Left ventricle myocardium superior (tissue), 1 donor: ENCODE data around the gene RAPGEF2. TPM values are rescaled to one million over a fixed set of nuclear protein-coding genes. Genes with fewer than 3 reads are reported as not detected.
"Not testable (repeated sequence)": the region's sequence is repeated elsewhere in the genome, so short reads cannot be mapped to it uniquely, and the experiment has no call there.

Source experiments
- ATAC-seq: fragments of 200-7000 bp; cut with Tn5 transposase; one replicate; pipeline ENCODE4 v1.9.1; 2020; ENCODE audit warnings: mild to moderate bottlenecking, moderate library complexity
- DNase-seq: peaks from one replicate; pipeline ENCODE4 v3.0.0-alpha.2; 2020
- intact Hi-C: fragments of 100-400 bp; cut with micrococcal nuclease; formaldehyde crosslinking; loops from one replicate; pipeline ENCODE4 v1.11.0; 2022
- total RNA-seq: library from RNA; stranded (reverse); fragmentation: NEBNext Ultra II Directional; extraction: Animal tissue kit (Norgen Biotek cat#: 25700); gene quantifications from one replicate; pipeline ENCODE4 v1.2.1, GENCODE V29; 2021
- donor health status: DM: no; HTN: yes; CAD: no; lungs with severe emphysema.

Gene RAPGEF2
- total RNA-seq, 1 donor from 2014 or later = 42.2 TPM

GRCh38 chr4:159097144-159097543, 5.7 kb upstream of the RAPGEF2 start:
- intact Hi-C loops = no loop called here
- DNase-seq (no peak), ATAC-seq (no peak)

- intact Hi-C loops = no loop called here
- no peak for ATAC-seq
- no peak for DNase-seq
Observed at GRCh38 chr4:159097785-159098184, 5.1 kb upstream of the RAPGEF2 start.

- ATAC-seq = no peak
- no peak for DNase-seq
- intact Hi-C loops = no loop called here
Observed at GRCh38 chr4:159098482-159099127, 4.3 kb upstream of the RAPGEF2 start.

- DNase-seq = no peak
- intact Hi-C loops = loop anchor here (10.0 kb wide), 1 partner anchor 73 kb away; no protein-coding TSS in a partner anchor
- ATAC-seq = no peak
Observed at GRCh38 chr4:159101988-159102621, 774 bp upstream of the RAPGEF2 start.

- ATAC-seq (peak; percentile 63), DNase-seq (peak; percentile 76)
- intact Hi-C loops = loop anchor here (10.0 kb wide), 1 partner anchor 71 kb away; no protein-coding TSS in a partner anchor
Observed at GRCh38 chr4:159103384-159103990, 608 bp downstream of the RAPGEF2 start.

GRCh38 chr4:159104694-159105414, 2.0 kb downstream of the RAPGEF2 start:
- intact Hi-C loops = loop anchor here (10.0 kb wide), 1 partner anchor 70 kb away; no protein-coding TSS in a partner anchor
- ATAC-seq = peak; percentile 11
- no peak for DNase-seq

- DNase-seq (no peak), ATAC-seq (no peak)
- intact Hi-C loops = loop anchor here (10.0 kb wide), 1 partner anchor 69 kb away; no protein-coding TSS in a partner anchor
Observed at GRCh38 chr4:159105761-159106243, 2.9 kb downstream of the RAPGEF2 start.

- DNase-seq (no peak), ATAC-seq (no peak)
- intact Hi-C loops = loop anchor here (10.0 kb wide), 1 partner anchor 68 kb away; no protein-coding TSS in a partner anchor
Observed at GRCh38 chr4:159106636-159107035, 3.8 kb downstream of the RAPGEF2 start.

- intact Hi-C loops = loop anchor here (10.0 kb wide), 1 partner anchor 67 kb away; no protein-coding TSS in a partner anchor
- no peak for ATAC-seq
- DNase-seq = no peak
Observed at GRCh38 chr4:159107203-159107925, 4.5 kb downstream of the RAPGEF2 start.

- no peak for ATAC-seq
- intact Hi-C loops = loop anchor here (10.0 kb wide), 1 partner anchor 67 kb away; no protein-coding TSS in a partner anchor
- no peak for DNase-seq
Observed at GRCh38 chr4:159108124-159108523, 5.2 kb downstream of the RAPGEF2 start.

GRCh38 chr4:159110961-159111360, 8.1 kb downstream of the RAPGEF2 start:
- intact Hi-C loops = no loop called here
- no peak for DNase-seq
- no peak for ATAC-seq

GRCh38 chr4:159111416-159111815, 8.5 kb downstream of the RAPGEF2 start:
- no peak for DNase-seq
- no peak for ATAC-seq
- intact Hi-C loops = no loop called here

GRCh38 chr4:159113366-159113765, 10.5 kb downstream of the RAPGEF2 start:
- ATAC-seq, intact Hi-C loops, DNase-seq: not testable (repeated sequence)

- DNase-seq, ATAC-seq, intact Hi-C loops: not testable (repeated sequence)
Observed at GRCh38 chr4:159116098-159116497, 13.2 kb downstream of the RAPGEF2 start.

GRCh38 chr4:159116693-159117092, 13.8 kb downstream of the RAPGEF2 start:
- intact Hi-C loops, ATAC-seq, DNase-seq: not testable (repeated sequence)

- ATAC-seq (no peak), DNase-seq (no peak)
- intact Hi-C loops = no loop called here
Observed at GRCh38 chr4:159117564-159117963, 14.7 kb downstream of the RAPGEF2 start.

GRCh38 chr4:159117968-159118367, 15.1 kb downstream of the RAPGEF2 start:
- no peak for DNase-seq
- ATAC-seq = no peak
- intact Hi-C loops = no loop called here

- DNase-seq = no peak
- intact Hi-C loops = no loop called here
- ATAC-seq = no peak
Observed at GRCh38 chr4:159121371-159121770, 18.5 kb downstream of the RAPGEF2 start.

GRCh38 chr4:159126716-159127115, 23.8 kb downstream of the RAPGEF2 start:
- intact Hi-C loops = no loop called here
- DNase-seq = no peak
- ATAC-seq = no peak
